A549 treated with AZD9567 at 1 μM for 4 hours (cell line): ENCODE measurements around the gene CPEB1. TPM values are rescaled to one million over a fixed set of nuclear protein-coding genes. Genes with fewer than 3 reads are reported as not detected.

Source experiments
- total RNA-seq: library from RNA; stranded (reverse); fragments of 200-300 nt; extraction: Qiagen RNA extraction; gene quantifications from 5 replicates; pipeline ENCODE4 v1.2.3, GENCODE V29; 2022; ENCODE audit not compliant: insufficient read depth

CPEB1 gene
- 2.5 to 3.5 TPM (median 3.1 TPM) in 5 replicates for total RNA-seq

DNA sequence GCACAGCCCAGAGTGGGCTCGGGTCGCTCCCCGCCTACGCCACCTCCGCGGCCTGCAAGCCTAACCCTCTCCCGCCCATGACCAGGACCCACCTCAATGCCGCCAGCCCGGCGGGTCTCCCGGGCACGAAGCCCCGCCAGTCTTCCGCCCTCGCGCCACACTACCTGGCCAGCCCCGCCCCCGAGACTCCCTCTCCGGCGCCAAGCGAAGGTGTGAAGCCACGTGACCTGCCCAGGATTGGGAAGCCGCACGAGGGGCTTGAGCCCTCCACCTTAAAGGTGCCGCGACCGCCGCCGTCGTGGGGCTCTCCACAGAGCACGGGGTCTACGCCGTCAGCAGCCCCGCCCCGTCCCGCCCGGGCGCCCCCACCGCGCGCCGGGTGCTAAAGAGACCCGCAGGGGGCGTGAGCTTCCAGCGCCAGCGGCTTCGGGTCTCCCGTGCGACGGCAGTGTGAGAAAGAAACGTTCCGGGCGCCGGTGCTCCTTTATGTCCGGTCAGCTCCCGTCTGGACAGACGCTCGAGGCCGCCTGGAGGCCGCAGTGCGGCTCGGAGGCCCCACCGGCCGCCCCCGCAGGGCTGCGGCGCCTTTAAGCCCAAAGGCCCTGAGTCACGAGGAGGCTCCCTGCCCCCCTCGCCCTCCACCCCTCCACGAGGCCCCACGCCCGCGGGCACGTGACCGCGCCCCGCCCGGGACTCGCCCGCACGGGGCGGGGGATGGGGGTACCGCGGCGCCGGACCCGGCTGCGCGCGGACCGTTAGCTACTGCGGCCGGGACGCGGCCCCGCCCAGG, at the start of gene CPEB1:
TSS of gene CPEB1 (minus strand) at position 319 of the 790 bp plus-strand sequence. CDS start 18,904 bp downstream, outside the sequence.

GRCh38 chr15:82540055-82540983, 106.8 kb downstream of the CPEB1 start, which contains the start of gene RPS17:
Gene RPS17 (minus strand): TSS chr15:82540457. CDS start chr15:82540428, 29 bp downstream.

Other genes with a start within 250 kb of the CPEB1 start
- 0.78 to 3.0 TPM (median 2.7 TPM) in 5 replicates for gene GOLGA6L9, start 217.5 kb downstream of the CPEB1 start, total RNA-seq
- 3,244 to 4,146 TPM (median 4,060 TPM) in 5 replicates for gene RPS17, start 106.9 kb downstream of the CPEB1 start, total RNA-seq
- gene AP3B2, start 62.5 kb upstream of the CPEB1 start, total RNA-seq, result 0.61 to 1.2 TPM (median 0.68 TPM) in 5 replicates
- not detected in 5 replicates for gene FSD2, start 158.7 kb upstream of the CPEB1 start, total RNA-seq
- 7.1 to 7.8 TPM (median 7.3 TPM) in 5 replicates for gene WHAMM, start 162.3 kb upstream of the CPEB1 start, total RNA-seq